HG03439 (cell line): ENCODE data around the gene ZNF512.
"Not testable (repeated sequence)": the region's sequence is repeated elsewhere in the genome, so short reads cannot be mapped to it uniquely, and the experiment has no call there.

Source experiments
- ATAC-seq: cut with Tn5 transposase; IDR thresholded peaks from one replicate; pipeline ENCODE4 v1.9.1; 2021; ENCODE audit warnings: mild to moderate bottlenecking, moderate library complexity; ENCODE audit not compliant: unreplicated experiment

The ZNF512 gene

DNA sequence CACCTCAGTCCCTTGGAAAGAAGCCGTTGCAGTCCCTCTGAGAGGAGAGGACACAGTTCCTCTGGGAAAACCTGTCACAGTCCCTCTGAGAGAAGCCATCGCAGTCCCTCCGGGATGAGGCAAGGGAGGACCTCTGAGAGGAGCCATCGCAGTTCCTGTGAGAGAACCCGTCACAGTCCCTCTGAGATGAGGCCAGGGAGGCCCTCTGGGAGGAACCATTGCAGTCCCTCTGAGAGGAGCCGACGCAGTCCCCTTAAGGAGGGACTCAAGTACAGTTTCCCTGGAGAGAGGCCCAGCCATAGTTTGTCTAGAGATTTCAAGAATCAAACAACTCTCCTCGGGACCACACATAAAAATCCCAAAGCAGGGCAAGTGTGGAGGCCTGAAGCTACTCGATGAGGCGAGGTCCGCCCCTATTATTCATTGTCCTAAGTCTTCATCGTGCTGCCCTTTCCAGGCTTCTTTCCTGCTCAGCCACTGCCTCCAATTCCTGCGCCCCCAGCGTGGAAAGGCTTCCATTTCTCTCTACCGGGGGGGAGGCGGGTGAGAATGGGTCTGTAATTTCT, 630 bp upstream of the ZNF512 start:
- ATAC-seq = no peak

GRCh38 chr2:27583390-27583915, 611 bp downstream of the ZNF512 start:
- ATAC-seq = no peak

DNA sequence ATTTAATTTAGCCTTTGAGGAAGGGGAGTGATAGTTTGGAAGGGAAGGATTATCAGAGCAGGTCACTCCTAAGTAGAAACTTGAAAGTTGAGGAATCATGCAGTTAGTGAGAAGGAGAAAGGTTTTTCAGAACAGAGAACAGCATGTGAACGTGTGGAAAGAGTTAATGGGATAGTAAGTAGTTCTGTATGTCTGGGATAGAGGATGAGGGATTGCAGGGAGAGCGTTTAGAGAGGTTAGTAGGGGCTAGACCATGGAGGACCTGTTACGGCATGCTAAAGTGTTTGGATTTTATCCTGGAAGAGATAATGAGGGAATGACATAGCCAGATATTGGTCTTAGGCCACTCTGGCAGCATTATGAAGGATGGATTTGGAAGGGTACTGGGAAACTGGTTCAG, 1.8 kb downstream of the ZNF512 start:
- ATAC-seq = no peak

- ATAC-seq = no peak
Observed at GRCh38 chr2:27587025-27587424, 4.2 kb downstream of the ZNF512 start.

GRCh38 chr2:27588308-27588707, 5.5 kb downstream of the ZNF512 start:
- ATAC-seq = no peak

- ATAC-seq = no peak
Observed at GRCh38 chr2:27591745-27592144, 8.9 kb downstream of the ZNF512 start.

- ATAC-seq = no peak
Observed at GRCh38 chr2:27593240-27593639, 10.4 kb downstream of the ZNF512 start.

DNA sequence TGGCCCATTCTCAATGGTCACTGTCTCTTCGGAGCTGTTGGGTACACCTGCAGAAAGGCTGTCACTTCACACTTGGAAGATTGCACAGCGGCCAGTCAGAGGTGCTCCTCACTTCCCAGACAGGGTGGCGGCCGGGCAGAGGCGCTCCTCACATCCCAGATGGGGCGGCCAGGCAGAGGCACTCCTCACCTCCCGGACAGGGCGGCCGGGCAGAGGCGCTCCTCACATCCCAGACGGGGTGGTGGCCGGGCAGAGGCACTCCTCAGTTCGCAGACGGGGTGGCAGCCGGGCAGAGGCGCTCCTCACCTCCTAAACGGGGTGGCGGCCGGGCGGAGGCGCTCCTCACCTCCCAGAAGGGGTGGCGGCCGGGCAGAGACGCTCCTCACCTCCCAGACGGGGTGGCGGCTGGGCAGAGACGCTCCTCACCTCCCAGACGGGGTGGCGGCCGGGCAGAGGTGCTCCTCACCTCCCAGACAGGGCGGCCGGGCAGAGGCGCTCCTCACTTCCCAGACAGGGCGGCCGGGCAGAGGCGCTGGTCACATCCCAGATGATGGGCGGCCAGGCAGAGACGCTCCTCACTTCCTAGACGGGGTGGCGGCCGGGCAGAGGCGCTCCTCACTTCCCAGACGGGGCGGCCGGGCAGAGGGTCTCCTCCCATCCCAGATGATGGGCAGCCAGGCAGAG, 11.3 kb downstream of the ZNF512 start:
- not testable (repeated sequence) for ATAC-seq

- not testable (repeated sequence) for ATAC-seq
Observed at GRCh38 chr2:27595412-27595811, 12.6 kb downstream of the ZNF512 start.

DNA sequence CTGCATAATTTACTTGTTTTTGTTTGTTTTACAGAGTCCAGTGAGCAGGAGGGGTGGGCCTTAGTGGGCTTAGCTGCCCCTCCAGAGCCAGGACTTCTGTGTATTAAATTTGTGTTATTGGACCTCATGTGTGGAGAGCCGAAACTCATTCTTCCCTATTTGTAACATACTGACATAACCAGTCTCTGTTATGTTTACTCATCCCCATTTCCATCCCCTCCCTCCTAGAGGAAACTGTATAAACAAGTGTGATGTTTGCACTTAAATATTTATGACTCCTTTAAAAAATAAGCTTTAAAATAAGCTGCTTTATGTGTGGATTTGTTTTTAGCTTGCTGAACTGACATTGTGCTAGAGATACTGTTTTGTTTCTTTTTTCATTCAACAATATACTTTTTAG, 13.8 kb downstream of the ZNF512 start:
- ATAC-seq = no peak

- ATAC-seq = no peak
Observed at GRCh38 chr2:27606611-27607010, 23.8 kb downstream of the ZNF512 start.

GRCh38 chr2:27613985-27614384, 31.1 kb downstream of the ZNF512 start:
- no peak for ATAC-seq

GRCh38 chr2:27615316-27615715, 32.5 kb downstream of the ZNF512 start:
- no peak for ATAC-seq

DNA sequence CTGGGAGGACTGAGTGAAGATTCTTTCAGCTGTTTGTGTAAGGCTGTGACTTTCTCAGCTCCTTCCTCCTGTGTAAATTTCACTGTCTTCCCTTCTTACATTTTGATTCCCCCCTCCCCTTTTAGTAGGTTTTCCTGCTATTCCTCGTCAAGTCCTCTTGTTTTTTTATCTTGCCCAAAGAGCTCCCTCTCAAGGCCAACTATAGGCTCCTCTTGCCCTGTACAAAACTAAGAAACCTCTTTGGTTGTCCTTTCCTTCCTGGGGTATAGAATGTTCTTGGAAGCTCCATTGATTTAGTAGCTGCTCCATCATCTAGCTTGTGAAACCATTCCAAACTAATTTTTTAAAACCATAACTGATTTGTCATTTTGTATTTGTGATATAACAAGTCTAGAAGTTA, 38.7 kb downstream of the ZNF512 start:
- no peak for ATAC-seq

- ATAC-seq = no peak
Observed at GRCh38 chr2:27622921-27623384, 40.1 kb downstream of the ZNF512 start.

DNA sequence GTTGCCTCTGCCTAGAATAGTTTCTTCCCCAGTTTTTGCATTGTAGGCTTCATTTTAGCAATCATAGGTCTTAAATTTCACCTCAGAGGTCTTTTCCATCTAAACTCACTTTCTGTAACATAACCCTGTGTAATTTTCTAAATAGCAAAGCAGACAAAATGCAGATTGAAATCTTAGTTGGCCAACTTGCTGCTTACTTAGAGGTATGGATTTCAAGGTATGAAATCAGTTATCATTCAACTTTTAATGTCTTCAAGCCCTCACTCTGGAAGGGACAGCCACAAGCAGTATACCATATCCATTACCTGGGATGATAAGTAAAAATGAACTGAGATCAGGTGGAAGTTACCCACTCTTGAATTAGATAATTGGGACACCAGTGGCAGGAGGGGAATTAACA, 42.1 kb downstream of the ZNF512 start:
- no peak for ATAC-seq

DNA sequence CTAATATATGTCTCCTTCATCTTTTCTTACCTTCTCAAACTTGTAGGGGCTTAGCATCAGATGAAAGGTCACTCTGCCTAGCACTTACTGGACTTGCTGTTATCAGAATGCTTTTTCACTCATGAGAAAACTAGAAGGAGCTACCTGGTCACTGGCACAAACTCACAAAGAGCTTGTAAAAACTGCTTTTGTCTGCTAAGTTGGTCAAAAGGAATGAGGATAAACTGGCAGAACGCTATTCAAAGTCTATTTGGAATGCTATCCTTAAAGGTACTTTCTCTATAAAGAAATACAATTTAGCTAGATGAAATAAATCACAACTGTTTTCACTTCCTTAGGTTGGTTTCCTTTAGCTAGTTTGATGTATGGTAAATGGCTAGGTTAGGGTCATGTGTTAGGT, 43.5 kb downstream of the ZNF512 start:
- ATAC-seq = not testable (repeated sequence)

DNA sequence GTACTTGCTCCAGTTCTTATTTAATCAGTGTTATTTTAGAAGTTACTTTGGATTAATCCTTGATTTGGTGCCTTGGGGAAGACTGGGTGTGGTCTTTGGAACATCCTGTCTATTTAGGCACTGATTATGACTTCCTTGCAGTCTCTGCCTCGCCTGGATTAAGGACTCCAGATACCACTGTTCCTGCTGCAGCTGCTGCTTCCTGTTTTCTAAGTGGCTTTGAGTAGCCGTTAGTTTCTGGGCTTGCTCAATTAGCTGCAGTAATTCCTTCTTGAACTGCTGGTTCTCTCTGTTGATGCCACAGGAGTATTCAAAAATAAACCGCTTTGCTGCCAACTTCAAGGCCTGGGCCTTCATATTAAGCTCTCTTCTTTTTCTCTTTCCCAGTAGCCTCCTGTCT, 44.1 kb downstream of the ZNF512 start:
- not testable (repeated sequence) for ATAC-seq

DNA sequence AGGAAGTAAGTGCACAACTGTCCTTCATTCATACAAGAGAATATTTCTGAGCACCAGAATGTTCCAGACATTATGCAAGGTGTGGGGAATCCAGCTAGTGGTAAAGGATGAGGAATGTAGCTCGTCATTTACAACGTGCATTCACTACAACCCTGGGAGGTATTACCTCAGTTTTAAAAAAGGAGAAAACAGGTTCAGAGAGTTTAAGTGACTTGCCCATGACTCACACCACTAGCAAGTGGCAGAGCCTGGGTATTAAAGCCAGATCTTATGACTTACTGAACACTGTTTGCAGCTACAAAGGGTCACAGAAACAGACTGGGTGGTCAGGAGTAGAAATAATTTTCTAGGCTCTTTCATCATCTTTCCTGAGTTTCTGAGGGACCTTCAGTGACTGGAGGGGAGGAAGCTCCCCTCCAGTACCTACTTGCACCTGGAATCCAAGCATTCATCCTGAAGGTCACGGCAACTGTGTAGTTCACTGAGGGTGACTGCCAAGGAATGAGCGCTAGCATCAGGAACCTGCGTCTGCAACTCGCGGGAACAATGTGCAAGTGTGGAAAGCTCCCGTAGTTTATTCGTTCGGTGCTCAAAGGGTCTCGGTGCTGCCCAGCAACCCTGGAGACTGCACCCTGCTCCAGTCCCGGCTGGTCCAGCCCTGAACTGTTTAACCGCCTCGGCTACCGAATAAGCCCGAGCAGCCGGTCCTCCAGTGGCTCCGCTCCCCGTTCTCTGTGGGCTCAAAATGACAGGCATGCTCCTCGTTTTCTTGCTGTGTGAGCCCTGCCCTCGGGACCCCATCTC, 45.3 kb downstream of the ZNF512 start:
- ATAC-seq = peak; percentile 15

DNA sequence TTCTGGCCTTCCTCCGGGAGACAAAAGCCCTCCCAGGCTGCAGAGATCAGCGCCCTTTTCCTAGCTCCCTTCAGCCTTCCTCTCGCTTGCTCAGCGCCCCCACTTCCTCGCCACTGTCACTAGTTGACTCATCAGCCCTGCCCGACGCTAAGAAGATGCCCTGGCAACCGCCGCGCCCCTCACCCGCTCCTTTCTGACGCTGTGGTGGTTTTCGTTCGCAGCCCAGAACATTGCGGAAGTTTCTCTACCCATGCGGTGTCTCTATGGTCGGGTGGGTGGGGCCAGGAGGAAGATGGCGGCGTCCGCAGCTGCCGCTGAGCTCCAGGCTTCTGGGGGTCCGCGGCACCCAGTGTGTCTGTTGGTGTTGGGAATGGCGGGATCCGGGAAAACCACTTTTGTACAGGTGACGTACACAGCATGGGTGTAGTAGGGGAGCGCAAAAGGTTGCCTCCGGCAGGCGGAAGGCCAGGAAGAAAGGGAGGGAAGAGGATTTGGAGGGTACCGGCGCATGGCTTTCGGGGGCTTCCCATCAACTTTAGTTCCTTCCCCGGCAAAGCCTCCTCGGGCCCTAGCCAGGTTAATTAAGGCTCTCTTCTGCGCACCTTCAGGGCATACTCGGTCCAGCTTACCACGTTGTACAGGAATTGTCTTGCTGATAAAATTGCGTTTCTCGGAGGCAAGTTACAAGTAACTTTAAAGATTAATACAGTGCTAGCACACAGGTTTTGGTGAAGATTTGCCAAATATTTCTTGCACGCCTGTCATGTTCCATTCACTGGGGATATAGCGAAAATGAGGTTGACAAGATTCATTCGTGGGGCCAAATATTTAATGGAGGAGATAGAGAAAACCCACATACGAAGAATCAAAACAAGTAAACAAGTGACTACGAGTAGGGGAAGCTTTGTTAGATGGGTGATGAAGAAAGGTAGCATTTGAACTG, 46.2 kb downstream of the ZNF512 start, which contains the start of the genes CCDC121 and GPN1:
CCDC121 (minus strand) TSS at position 246 of the 943 bp plus-strand sequence. CDS start 1,213 bp downstream, outside the sequence.
GPN1 (plus strand) TSS at position 284 of the 943 bp plus-strand sequence; CDS start at position 293, 9 bp downstream.
- peak; percentile 97 for ATAC-seq
